H1 (cell line): Measurements from ENCODE around the gene SEMA7A. TPM values are rescaled to one million over a fixed set of nuclear protein-coding genes. Genes with fewer than 3 reads are reported as not detected.

Experiments used
- NANOG ChIP-seq: IDR thresholded peaks from 2 replicates; pipeline ENCODE4 v1.6.1; 2011; ENCODE audit warnings: low read length, low read depth, mild to moderate bottlenecking, inconsistent platforms; ENCODE audit not compliant: insufficient read depth, poor library complexity, severe bottlenecking
- POU5F1 ChIP-seq: IDR thresholded peaks from 2 replicates; pipeline ENCODE4 v1.6.1; 2011; ENCODE audit warnings: low read depth, mild to moderate bottlenecking, low read length, moderate library complexity
- TAF7 ChIP-seq: optimal IDR thresholded peaks from 2 replicates; pipeline ENCODE3; 2011; ENCODE audit warnings: low read depth, mild to moderate bottlenecking, inconsistent platforms, low read length, moderate library complexity, borderline replicate concordance
- polyA plus RNA-seq, 7 experiments: library from polyadenylated mRNA; depleted of rRNA in 3 of 7; stranded (reverse) in 5 of 7; unstranded in 2 of 7; fragments of >200 nt in 5 of 7; fragments of 200-250 nt in 2 of 7; gene quantifications; 1 replicate in 5 of 7; 2 replicates in 1 of 7; 4 replicates in 1 of 7; pipeline versions ENCODE4 v1.2.1 to v1.2.3, GENCODE V29; 2011 to 2013; ENCODE audit warnings: missing spikeins in 2 of 7, mixed read lengths in 2 of 7
- total RNA-seq: library from RNA; stranded (reverse); fragmentation: NEBNext Ultra II Directional; extraction: Animal tissue kit (Norgen Biotek cat#: 25700); gene quantifications from 2 replicates; pipeline ENCODE4 v1.2.1, GENCODE V29; 2021

SEMA7A gene
- total and polyA plus RNA-seq, 2 of the 8 experiments (the other 6 are each of a cell fraction or from before 2014, with no cell fraction given): 10.7 to 15.0 TPM

- TF ChIP-seq TAF7: no peak
- no peak for TF ChIP-seq NANOG
- TF ChIP-seq POU5F1: no peak
Observed at GRCh38 chr15:74381190-74381453, 52.6 kb downstream of the SEMA7A start (continued).
